Mucosa of descending colon (tissue), 3 donors: ENCODE data around the gene ZIC5. TPM values are rescaled to one million over a fixed set of nuclear protein-coding genes. Genes with fewer than 3 reads are reported as not detected.
"Not testable (repeated sequence)": the region's sequence is repeated elsewhere in the genome, so short reads cannot be mapped to it uniquely, and the experiment has no call there.

Source experiments
- ATAC-seq: fragments of 200-7000 bp; cut with Tn5 transposase; one replicate; pipeline ENCODE4 v1.9.1; 2020; ENCODE audit warnings: mild to moderate bottlenecking, moderate library complexity
- DNase-seq, 3 donors: peaks; one replicate each; pipeline ENCODE4 v3.0.0-alpha.2; 2020
- H3K36me3 ChIP-seq: fragments of 200-600 bp; one replicate; pipeline ENCODE4 v1.8.0; 2021; ENCODE audit warnings: low read depth, mild to moderate bottlenecking
- H3K4me1 ChIP-seq: fragments of 200-600 bp; one replicate; pipeline ENCODE4 v1.8.0; 2021; ENCODE audit warnings: low read depth, mild to moderate bottlenecking
- H3K4me3 ChIP-seq: fragments of 200-600 bp; one replicate; pipeline ENCODE4 v1.8.0; 2021; ENCODE audit warnings: mild to moderate bottlenecking
- H3K9me3 ChIP-seq: fragments of 200-600 bp; one replicate; pipeline ENCODE4 v1.8.0; 2021; ENCODE audit warnings: mild to moderate bottlenecking
- intact Hi-C, 2 donors: fragments of 100-400 bp; cut with DNase I in 1 of 2; cut with micrococcal nuclease in 1 of 2; formaldehyde crosslinking; loops; one replicate each; pipeline versions ENCODE4 v1.11.0 to v1.11.1; 2022; cut with DNase I, micrococcal nuclease
- total RNA-seq, 3 donors: library from RNA; stranded (reverse); fragmentation: NEBNext Ultra II Directional in 2 of 3; extraction: Animal tissue kit (Norgen Biotek cat#: 25700) in 2 of 3; gene quantifications; one replicate each; pipeline versions ENCODE4 v1.2.1 to v1.2.4, GENCODE V29; 2021 to 2023
- TF ChIP-seq, protein P1 (sequence below): fragments of 200-600 bp; IDR thresholded peaks from one replicate; pipeline ENCODE4 v1.8.0; 2022; ENCODE audit warnings: antibody characterized with exemption, mild to moderate bottlenecking
- donor health status: DM: no; HTN: no; CAD: no; lungs with moderate emphysema.
- donor health status: DM: no; HTN: no; CAD: no.
- donor health status: DM: no; HTN: yes; CAD: no.

Gene ZIC5
- total RNA-seq, 3 donors from 2014 or later, result not detected

DNA sequence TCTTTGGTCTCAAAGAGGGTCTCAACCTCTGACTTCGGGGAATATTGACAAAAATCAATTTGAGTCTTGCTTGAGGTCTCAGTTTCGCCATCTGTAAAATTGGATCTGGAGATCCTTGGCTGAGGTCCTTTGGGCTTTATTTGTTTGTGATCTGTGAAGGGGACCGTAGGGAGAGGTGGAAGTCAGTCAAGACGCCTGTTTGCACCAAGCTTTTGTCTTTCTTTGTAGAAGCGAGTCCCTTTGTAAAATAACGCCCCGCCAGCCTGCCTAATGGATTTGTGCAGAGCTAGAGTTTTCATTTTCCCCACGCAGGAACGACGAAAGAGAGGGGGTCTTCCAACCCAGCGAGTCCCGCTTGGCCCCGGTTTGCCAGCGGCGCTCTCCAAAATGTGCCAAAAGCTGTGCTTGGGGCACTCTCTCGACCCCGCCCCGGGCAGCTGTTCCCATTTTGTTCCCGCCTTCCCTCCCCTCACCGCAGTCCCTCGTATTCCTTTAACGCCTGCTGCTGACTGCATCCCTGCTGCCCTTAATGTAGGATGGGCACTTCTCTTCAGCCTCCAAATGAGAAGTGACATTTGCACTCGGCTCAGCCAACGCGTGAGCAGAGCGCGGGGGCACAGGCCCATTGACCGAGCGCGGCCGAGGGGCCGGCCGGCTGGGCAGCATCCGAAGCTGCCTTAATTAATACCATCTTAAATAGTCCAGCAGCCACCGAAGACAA, 13.0 kb downstream of the ZIC5 start:
- Histone ChIP-seq H3K36me3 (no peaks in the 10 kb centered on the region), H3K9me3 (no peaks in the 10 kb centered on the region), H3K4me3 (no peak overlapping the region), H3K4me1 (peaks cover 30% of the 10 kb centered on the region)
- ATAC-seq (no peak), DNase-seq (no peak)
- TF ChIP-seq, protein P1, sequence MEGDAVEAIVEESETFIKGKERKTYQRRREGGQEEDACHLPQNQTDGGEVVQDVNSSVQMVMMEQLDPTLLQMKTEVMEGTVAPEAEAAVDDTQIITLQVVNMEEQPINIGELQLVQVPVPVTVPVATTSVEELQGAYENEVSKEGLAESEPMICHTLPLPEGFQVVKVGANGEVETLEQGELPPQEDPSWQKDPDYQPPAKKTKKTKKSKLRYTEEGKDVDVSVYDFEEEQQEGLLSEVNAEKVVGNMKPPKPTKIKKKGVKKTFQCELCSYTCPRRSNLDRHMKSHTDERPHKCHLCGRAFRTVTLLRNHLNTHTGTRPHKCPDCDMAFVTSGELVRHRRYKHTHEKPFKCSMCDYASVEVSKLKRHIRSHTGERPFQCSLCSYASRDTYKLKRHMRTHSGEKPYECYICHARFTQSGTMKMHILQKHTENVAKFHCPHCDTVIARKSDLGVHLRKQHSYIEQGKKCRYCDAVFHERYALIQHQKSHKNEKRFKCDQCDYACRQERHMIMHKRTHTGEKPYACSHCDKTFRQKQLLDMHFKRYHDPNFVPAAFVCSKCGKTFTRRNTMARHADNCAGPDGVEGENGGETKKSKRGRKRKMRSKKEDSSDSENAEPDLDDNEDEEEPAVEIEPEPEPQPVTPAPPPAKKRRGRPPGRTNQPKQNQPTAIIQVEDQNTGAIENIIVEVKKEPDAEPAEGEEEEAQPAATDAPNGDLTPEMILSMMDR, result no peak
- intact Hi-C loops, result no loop called here

DNA sequence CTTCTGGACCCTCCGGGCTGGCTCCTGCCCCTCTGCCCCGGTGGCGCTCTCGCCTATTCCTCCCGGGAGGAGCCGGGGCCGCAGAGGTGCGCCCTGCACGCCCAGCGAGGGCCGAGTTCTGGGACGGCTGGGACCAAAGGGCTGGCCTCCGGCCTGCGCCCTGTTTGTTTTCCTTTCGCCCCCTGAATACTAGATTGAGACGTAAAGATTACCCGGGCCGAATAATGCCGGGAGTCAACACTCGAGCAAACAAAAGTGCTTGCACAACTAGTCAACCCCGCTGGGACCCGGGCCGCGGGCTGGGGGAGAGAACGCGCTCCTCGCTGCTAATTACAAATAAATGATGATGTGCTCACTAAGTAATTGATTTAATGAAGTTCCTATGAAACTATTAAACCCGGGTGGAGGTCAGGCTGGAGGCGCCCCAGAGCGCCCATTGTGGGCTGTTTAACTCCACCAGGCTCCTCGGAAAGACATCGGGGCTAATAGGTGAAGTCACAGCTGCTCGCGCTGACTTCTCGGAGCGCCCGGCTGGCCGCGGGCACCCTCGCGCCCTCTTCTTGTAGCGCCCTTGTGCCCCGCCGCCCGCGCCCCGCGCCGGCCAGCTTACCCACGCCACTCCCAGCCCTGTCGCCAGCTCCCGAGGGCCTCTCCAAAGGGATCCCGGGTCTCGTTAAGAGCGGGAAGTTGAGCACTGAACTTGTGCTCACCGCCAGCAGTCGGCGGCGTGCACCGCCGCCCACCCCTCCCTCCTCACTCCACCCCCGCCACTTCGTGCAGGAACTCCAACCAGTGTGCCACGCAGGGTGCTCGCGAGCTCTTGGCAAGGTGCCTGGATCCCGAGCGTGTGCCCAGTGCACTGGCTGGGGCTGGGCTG, 14.9 kb downstream of the ZIC5 start:
- no peaks in the 10 kb centered on the region for H3K36me3 ChIP-seq
- intact Hi-C loops, result no loop called here
- DNase-seq, result no peak
- peaks cover 34% of the 10 kb centered on the region for H3K4me1 ChIP-seq
- TF ChIP-seq, protein P1, result no peak
- H3K9me3 ChIP-seq, result no peaks in the 10 kb centered on the region
- peak; percentile 52 for ATAC-seq
- H3K4me3 ChIP-seq, result no peak overlapping the region

DNA sequence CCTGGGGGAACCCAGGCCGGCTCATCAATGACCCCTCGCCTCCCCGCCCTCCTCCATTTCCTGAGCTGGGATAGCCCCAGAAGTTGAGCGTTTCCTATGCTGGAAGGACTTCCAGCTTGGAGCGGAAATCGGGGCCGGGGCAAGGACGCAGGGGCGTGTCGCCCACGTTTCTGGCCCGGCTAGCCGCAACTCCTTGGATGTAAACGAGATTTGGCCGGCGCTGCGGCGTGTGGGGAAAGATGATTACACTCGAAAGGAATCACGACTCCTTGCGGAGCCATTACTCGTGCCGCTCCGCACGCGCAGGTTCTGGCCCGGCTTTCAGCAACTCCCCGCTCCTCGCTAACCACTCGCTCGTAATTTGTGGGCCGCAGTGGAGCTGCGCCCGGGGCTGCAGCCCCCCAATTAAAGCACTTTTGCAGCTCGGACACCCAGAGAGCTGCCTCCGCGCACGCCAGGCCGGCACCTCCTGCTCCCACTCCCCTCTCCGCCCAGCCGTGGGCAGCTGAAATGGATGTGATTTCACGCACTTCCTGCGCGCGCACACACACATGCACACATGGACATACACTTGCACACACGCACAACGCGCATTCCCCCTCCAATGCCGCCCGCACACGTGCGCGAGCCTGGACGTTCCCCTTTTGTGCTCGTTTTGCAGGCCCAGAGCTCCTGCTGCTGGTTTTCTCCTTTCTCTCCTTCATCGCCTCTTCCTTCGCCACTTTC, 15.7 kb downstream of the ZIC5 start:
- intact Hi-C loops, result no loop called here
- H3K4me3 ChIP-seq, result no peak overlapping the region
- TF ChIP-seq, protein P1, result no peak
- H3K36me3 ChIP-seq, result no peaks in the 10 kb centered on the region
- DNase-seq, result no peak
- H3K4me1 ChIP-seq, result peaks cover 34% of the 10 kb centered on the region
- peak; percentile 22 for ATAC-seq
- no peaks in the 10 kb centered on the region for H3K9me3 ChIP-seq

DNA sequence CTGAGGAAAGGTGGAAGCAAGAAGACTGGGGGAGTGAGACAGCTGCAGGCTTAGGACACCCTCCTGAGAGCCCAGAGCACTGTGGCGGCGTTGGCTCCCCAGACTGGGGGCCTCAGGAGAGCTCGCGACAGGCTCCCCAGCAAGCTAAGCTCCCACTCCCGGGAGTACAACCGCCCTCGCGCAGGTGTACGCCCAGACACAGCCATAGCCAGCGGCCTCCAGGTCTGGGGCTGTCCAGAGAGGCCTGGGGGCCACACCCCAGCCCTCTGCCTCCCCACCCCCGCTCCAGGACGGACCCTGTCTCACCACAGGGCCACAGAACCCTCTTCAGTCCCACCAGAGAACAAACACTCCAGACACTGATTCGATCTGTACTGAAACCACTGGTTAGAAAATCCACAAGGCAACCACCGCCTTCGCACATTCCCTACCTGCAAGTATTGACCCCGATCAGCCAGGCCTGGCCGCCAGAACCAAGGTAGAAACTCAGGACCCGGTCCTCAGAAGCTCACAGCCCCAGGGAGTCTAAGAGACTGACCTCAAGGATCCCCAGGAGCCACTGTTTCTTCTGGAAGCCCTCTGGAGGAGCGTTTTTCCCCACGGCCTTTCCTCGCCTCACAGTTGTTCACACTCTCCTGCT, 16.3 kb downstream of the ZIC5 start:
- ATAC-seq (no peak), DNase-seq (no peak)
- H3K9me3 ChIP-seq, result no peaks in the 10 kb centered on the region
- intact Hi-C loops, result no loop called here
- H3K4me3 ChIP-seq, result no peak overlapping the region
- TF ChIP-seq, protein P1, result no peak
- peaks cover 34% of the 10 kb centered on the region for H3K4me1 ChIP-seq
- H3K36me3 ChIP-seq, result no peaks in the 10 kb centered on the region

DNA sequence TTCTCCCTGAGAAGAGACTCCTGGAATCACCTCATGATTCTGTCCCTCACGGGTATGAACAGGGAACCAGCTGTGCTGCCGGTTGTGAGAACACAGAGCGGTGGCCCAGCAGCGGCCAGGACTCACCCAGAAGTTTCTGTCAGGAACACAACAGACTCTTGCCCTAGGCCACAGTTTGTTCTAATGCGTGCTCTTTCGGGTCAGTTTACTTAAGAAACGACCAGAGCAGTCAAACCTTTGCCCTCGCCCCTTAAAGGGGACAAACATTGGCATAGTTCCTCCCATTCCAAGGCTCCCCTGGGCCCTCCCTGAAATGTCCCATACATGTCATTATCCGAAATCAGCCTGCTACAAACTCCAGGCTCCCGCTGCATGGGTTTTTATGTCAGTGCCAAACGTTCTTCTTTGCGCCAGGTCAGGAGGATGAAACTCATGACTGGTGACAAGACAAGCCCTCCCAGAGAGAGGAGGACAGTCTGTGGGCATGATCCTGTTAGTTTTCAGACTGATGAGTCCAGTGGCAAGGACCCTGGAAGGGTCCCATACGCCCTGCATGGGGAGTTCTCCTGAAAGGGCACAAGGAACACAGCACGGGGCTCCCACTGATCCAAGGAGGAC, 18.3 kb downstream of the ZIC5 start:
- TF ChIP-seq, protein P1, result no peak
- intact Hi-C loops, result no loop called here
- Histone ChIP-seq H3K36me3 (no peaks in the 10 kb centered on the region), H3K4me3 (no peak overlapping the region), H3K4me1 (peaks cover 25% of the 10 kb centered on the region), H3K9me3 (no peaks in the 10 kb centered on the region)
- DNase-seq, result no peak
- no peak for ATAC-seq

DNA sequence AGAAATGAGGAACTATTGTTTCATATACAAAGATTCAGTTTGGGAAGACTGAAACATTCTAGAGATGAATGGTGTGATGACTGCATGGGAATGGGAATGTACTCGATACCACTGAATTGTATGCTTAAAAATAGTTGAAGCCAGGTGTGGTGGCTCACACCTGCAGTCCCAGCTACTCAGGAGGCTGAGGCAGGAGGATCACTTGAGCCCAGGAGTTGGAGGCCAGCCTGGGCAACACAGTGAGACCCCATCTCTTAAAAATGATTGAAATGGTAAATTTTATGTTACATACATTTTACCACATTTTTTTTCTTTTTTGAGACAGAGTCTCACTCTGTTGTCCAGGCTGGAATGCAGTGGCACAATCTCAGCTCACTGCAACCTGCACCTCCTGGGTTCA, 19.9 kb downstream of the ZIC5 start:
- H3K4me1 ChIP-seq, result peaks cover 16% of the 10 kb centered on the region
- H3K9me3 ChIP-seq, DNase-seq, H3K4me3 ChIP-seq, H3K36me3 ChIP-seq, ATAC-seq, intact Hi-C loops: not testable (repeated sequence)
